ENCODE data around the gene DENND1A. TPM values are rescaled to one million over a fixed set of nuclear protein-coding genes. Genes with fewer than 3 reads are reported as not detected.

Gene DENND1A
- total RNA-seq, 1 experiment from 2014 or later, result 42.5 TPM

GRCh38 chr9:123349691-123350480 lies 580.0 kb downstream of the DENND1A start:
- TF ChIP-seq CTCF (IDR thresholded peaks at IDR 0.05; ENCODE audit: unreplicated experiment), result peak; percentile 95
- Mint-ChIP-seq H3K36me3 (ENCODE audit: insufficient read depth, unreplicated experiment) (no peaks in the 10 kb centered on the region), H3K27ac (ENCODE audit: low read depth, unreplicated experiment) (no peak overlapping the region), H3K4me3 (ENCODE audit: unreplicated experiment) (no peak overlapping the region), H3K4me1 (ENCODE audit: insufficient read depth, unreplicated experiment) (peaks cover 9% of the 10 kb centered on the region), H3K27me3 (ENCODE audit: insufficient read depth, unreplicated experiment) (peaks cover 43% of the 10 kb centered on the region), H3K9me3 (ENCODE audit: unreplicated experiment) (no peaks in the 10 kb centered on the region)
- CTCF ChIA-PET, result interaction anchor here (0.5 to 3.8 kb wide), 55 partner anchors 8 to 1777 kb away, joined by 3 to 88 read pairs (median 4); no protein-coding TSS in a partner anchor
- POLR2A ChIA-PET, result interaction anchor here (0.6 kb wide), 1 partner anchor 583 kb away, joined by 3 read pairs; no protein-coding TSS in a partner anchor
- peak; percentile 65 for DNase-seq (ENCODE audit: unreplicated experiment)
- intact Hi-C loops (cut with micrococcal nuclease), result loop anchor here (1.0 to 5.0 kb wide), 4 partner anchors 248 to 885 kb away; no protein-coding TSS in a partner anchor
- BruUV-seq (replicated peaks), result no TSS peak

- no peaks in the 10 kb centered on the region for H3K9me3 Mint-ChIP-seq (ENCODE audit: unreplicated experiment)
- H3K36me3 Mint-ChIP-seq (ENCODE audit: insufficient read depth, unreplicated experiment), result no peaks in the 10 kb centered on the region
- H3K27me3 Mint-ChIP-seq (ENCODE audit: insufficient read depth, unreplicated experiment), result peaks cover 34% of the 10 kb centered on the region
- H3K27ac Mint-ChIP-seq (ENCODE audit: low read depth, unreplicated experiment), result no peak overlapping the region
- POLR2A ChIA-PET, result no interaction called here
- intact Hi-C loops (cut with micrococcal nuclease), result no loop called here
- BruUV-seq (replicated peaks), result no TSS peak
- CTCF ChIA-PET, result interaction anchor here (0.6 to 3.8 kb wide), 21 partner anchors 10 to 271 kb away, joined by 3 to 88 read pairs (median 5); no protein-coding TSS in a partner anchor
- H3K4me1 Mint-ChIP-seq (ENCODE audit: insufficient read depth, unreplicated experiment), result peaks cover 9% of the 10 kb centered on the region
- no peak overlapping the region for H3K4me3 Mint-ChIP-seq (ENCODE audit: unreplicated experiment)
- no peak for DNase-seq (ENCODE audit: unreplicated experiment)
- TF ChIP-seq CTCF (IDR thresholded peaks at IDR 0.05; ENCODE audit: unreplicated experiment), result no peak
These were observed 580.9 kb downstream of the DENND1A start for GRCh38 chr9:123349033-123349432.

GRCh38 chr9:123348317-123348992 lies 581.5 kb downstream of the DENND1A start:
- no TSS peak for BruUV-seq (replicated peaks)
- peaks cover 29% of the 10 kb centered on the region for H3K27me3 Mint-ChIP-seq (ENCODE audit: insufficient read depth, unreplicated experiment)
- no peak for DNase-seq (ENCODE audit: unreplicated experiment)
- no peak overlapping the region for H3K4me3 Mint-ChIP-seq (ENCODE audit: unreplicated experiment)
- H3K27ac Mint-ChIP-seq (ENCODE audit: low read depth, unreplicated experiment), result no peak overlapping the region
- H3K4me1 Mint-ChIP-seq (ENCODE audit: insufficient read depth, unreplicated experiment), result peaks cover 9% of the 10 kb centered on the region
- intact Hi-C loops (cut with micrococcal nuclease), result no loop called here
- no peak for TF ChIP-seq CTCF (IDR thresholded peaks at IDR 0.05; ENCODE audit: unreplicated experiment)
- H3K36me3 Mint-ChIP-seq (ENCODE audit: insufficient read depth, unreplicated experiment), result no peaks in the 10 kb centered on the region
- POLR2A ChIA-PET, result no interaction called here
- CTCF ChIA-PET, result interaction anchor here (0.6 to 3.8 kb wide), 20 partner anchors 9 to 947 kb away, joined by 3 to 88 read pairs (median 4); no protein-coding TSS in a partner anchor
- H3K9me3 Mint-ChIP-seq (ENCODE audit: unreplicated experiment), result no peaks in the 10 kb centered on the region
